Activated CD4-positive, alpha-beta T cell treated with anti-CD3 and anti-CD28 coated beads for 36 hours (primary cell): ENCODE measurements around the gene PRMT9. TPM values are rescaled to one million over a fixed set of nuclear protein-coding genes. Genes with fewer than 3 reads are reported as not detected.
A peak's percentile ranks its signal among the peaks of the same experiment; 100 is the strongest.

ENCODE experiments used
- ATAC-seq: fragments of 200-7000 bp; cut with Tn5 transposase; one replicate; pipeline ENCODE4 v1.10.0; 2021; ENCODE audit warnings: mild to moderate bottlenecking, moderate library complexity
- CTCF ChIA-PET: fragments of 350-600 bp; sonication (Branson Sonifier 250); formaldehyde crosslinking; loops from one replicate; lab custom pipeline; 2021; ENCODE audit warnings: antibody characterized with exemption; lab: Charles Lee
- POLR2A ChIA-PET: fragments of 350-600 bp; sonication (Branson Sonifier 250); formaldehyde crosslinking; loops from one replicate; lab custom pipeline; 2021; ENCODE audit warnings: antibody characterized with exemption, inconsistent platforms; lab: Charles Lee
- DNase-seq: peaks from one replicate; pipeline ENCODE4 v3.0.0-alpha.2; 2020
- H3K27ac Mint-ChIP-seq: one replicate; pipeline ENCODE4 v1.8.0; 2021; ENCODE audit warnings: mixed read lengths
- H3K27me3 Mint-ChIP-seq: one replicate; pipeline ENCODE4 v1.8.0; 2021; ENCODE audit warnings: mixed read lengths
- H3K36me3 Mint-ChIP-seq: one replicate; pipeline ENCODE4 v1.8.0; 2021; ENCODE audit warnings: low read depth, mixed read lengths
- H3K4me1 Mint-ChIP-seq: one replicate; pipeline ENCODE4 v1.8.0; 2021; ENCODE audit warnings: mixed read lengths
- H3K4me3 Mint-ChIP-seq: one replicate; pipeline ENCODE4 v1.8.0; 2021; ENCODE audit warnings: mild to moderate bottlenecking, moderate library complexity, mixed read lengths
- H3K9me3 Mint-ChIP-seq: one replicate; pipeline ENCODE4 v1.8.0; 2021; ENCODE audit warnings: low read depth, mixed read lengths
- intact Hi-C, 2 experiments: fragments of 100-400 bp; cut with DNase I in 1 of 2; cut with micrococcal nuclease in 1 of 2; formaldehyde crosslinking; loops; one replicate each; pipeline versions ENCODE4 v1.14.2 to v1.15.1; 2022 to 2024; cut with DNase I, micrococcal nuclease
- total RNA-seq, 2 experiments: library from RNA; stranded (reverse); gene quantifications; one replicate each; pipeline ENCODE4 v1.2.3, GENCODE V29; 2021

The PRMT9 gene
- total RNA-seq, 2 experiments from 2014 or later, result 6.2 to 7.5 TPM

DNA sequence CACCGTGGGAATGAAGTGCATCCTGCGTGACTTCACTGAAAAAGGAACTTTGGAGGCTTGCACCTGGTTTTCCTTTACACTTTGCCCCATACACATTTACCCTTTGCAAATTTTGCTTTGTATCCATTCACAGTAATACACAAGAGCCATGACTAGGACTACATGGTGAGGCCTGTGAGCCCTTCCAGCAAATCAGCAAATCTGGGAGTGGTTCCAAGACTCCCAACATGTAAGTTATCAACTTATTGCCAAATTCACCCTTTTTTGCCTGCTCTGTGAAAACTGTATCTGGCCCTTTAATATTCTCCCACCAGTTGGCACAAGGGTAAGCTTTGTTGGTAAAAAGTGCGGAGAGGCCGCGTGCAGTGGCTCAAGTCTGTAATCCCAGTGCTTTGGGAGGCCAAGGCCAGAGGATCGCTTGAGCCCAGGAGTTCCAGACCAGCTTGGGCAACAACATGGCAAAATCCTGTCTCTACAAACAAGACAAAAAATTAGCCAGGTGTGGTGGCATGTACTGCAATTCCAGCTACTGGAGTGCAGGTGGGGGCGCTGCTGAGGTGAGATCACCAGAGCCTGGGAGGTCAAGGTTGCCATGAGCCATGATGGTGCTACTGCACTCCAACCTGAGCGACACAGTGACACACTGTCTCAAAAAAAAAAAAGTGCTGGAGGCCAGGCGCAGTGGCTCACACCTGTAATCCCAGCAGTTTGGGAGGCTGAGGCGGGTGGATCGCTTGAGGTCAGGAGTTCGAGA lies 5.0 kb downstream of the PRMT9 start:
- Mint-ChIP-seq H3K9me3 (no peaks in the 10 kb centered on the region), H3K36me3 (peaks cover 13% of the 10 kb centered on the region), H3K4me1 (peaks cover 17% of the 10 kb centered on the region), H3K27me3 (no peaks in the 10 kb centered on the region), H3K4me3 (no peak overlapping the region), H3K27ac (no peak overlapping the region)
- intact Hi-C loops, result no loop called here
- CTCF ChIA-PET, result interaction anchor here (0.8 kb wide), 1 partner anchor 140 kb away, joined by 3 read pairs; no protein-coding TSS in a partner anchor
- peak; percentile 51 for DNase-seq
- POLR2A ChIA-PET, result no interaction called here
- no peak for ATAC-seq

DNA sequence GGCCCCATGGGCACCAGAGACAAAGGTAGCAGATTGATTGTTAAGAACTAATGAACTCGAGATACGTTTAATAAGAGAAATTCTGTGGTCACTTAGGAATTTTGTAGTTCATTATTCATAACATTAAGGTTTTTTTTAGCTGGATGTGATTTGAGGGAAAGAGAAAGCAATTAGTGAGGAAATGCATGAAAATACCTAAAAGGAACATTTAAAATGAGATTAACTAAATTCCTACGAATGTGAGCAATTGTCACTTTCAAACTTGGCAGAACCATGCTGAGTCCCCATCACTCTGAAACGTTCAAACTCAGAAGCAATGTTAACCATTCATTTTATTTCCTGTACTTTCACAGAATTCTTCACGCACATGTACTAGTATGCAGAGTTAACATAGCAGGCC lies 5.9 kb downstream of the PRMT9 start:
- DNase-seq (no peak), ATAC-seq (no peak)
- ChIA-PET POLR2A (no interaction called here), CTCF (no interaction called here)
- Mint-ChIP-seq H3K4me1 (peaks cover 17% of the 10 kb centered on the region), H3K9me3 (no peaks in the 10 kb centered on the region), H3K4me3 (no peak overlapping the region), H3K27ac (no peak overlapping the region), H3K27me3 (no peaks in the 10 kb centered on the region), H3K36me3 (peaks cover 15% of the 10 kb centered on the region)
- intact Hi-C loops, result no loop called here

DNA sequence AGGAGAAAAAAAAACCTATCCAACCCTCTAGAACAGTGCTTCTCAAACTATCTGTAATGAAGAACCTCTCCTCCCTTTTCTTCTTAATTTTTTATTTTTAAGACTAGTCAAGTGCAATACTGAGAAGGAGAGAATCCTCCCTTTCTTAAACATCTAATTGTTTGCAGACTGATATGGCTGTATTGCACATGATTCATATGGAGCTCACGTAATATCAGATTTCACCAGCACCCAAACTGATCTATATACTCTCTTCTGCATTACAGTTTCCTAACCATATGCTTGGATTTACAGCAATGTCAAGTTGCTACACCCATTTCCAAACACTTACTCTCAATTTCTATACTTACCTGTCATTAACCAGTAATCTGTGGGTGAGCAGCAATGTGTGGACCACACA lies 9.5 kb downstream of the PRMT9 start:
- ChIA-PET POLR2A (no interaction called here), CTCF (interaction anchor here (1.5 to 1.9 kb wide), 3 partner anchors 34 to 193 kb away, joined by 4 to 5 read pairs (median 5); no protein-coding TSS in a partner anchor)
- Mint-ChIP-seq H3K9me3 (no peaks in the 10 kb centered on the region), H3K4me1 (no peaks in the 10 kb centered on the region), H3K27me3 (no peaks in the 10 kb centered on the region), H3K4me3 (no peak overlapping the region), H3K36me3 (peaks cover 30% of the 10 kb centered on the region), H3K27ac (no peak overlapping the region)
- DNase-seq (no peak), ATAC-seq (no peak)
- intact Hi-C loops, result no loop called here

DNA sequence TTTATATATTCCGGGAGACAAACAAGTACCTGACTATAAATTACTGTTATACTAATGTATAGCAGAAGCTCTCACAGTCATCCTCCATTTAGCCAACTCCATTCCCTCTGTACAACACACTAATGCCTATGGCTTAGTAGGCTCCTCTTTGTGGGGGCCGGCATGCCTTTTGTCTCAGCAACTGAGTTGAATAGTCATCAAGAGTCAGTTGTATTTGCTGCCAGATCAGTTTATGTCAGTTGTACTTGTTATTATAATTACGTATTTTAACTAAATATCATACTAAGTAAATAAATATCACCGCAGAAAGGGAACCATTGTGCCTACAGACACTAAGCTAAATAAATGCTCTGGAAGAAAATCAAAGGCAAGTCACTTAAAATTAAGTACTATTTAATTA lies 9.9 kb downstream of the PRMT9 start:
- H3K27ac Mint-ChIP-seq, result no peak overlapping the region
- ChIA-PET POLR2A (no interaction called here), CTCF (interaction anchor here (1.5 to 1.9 kb wide), 3 partner anchors 34 to 193 kb away, joined by 4 to 5 read pairs (median 5); no protein-coding TSS in a partner anchor)
- intact Hi-C loops, result no loop called here
- ATAC-seq (no peak), DNase-seq (no peak)
- no peak overlapping the region for H3K4me3 Mint-ChIP-seq
- H3K27me3 Mint-ChIP-seq, result no peaks in the 10 kb centered on the region
- peaks cover 28% of the 10 kb centered on the region for H3K36me3 Mint-ChIP-seq
- H3K4me1 Mint-ChIP-seq, result no peaks in the 10 kb centered on the region
- no peaks in the 10 kb centered on the region for H3K9me3 Mint-ChIP-seq

DNA sequence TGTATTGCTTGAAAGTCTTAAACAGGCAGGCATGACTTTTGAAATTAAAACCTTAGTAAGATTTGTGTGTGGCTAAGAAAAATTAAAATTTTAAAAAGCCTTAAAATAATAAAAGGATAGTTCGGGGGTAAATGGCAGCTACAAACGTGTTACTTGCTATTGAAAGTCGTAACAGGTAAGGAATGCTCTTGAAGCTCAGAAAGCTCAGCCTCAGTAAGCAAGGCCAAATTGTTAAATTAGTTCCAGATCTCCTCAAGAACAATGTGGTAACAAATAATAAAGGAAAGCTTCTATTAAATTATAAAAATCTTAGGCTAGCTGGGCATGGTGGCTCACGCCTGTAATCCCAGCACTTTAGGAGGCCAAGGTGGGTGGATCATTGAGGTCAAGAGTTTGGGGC lies 25.5 kb downstream of the PRMT9 start:
- POLR2A ChIA-PET, result no interaction called here
- DNase-seq (no peak), ATAC-seq (no peak)
- no peaks in the 10 kb centered on the region for H3K4me1 Mint-ChIP-seq
- H3K9me3 Mint-ChIP-seq, result no peaks in the 10 kb centered on the region
- peaks cover 31% of the 10 kb centered on the region for H3K36me3 Mint-ChIP-seq
- CTCF ChIA-PET, result no interaction called here
- H3K27me3 Mint-ChIP-seq, result no peaks in the 10 kb centered on the region
- intact Hi-C loops, result no loop called here
- no peak overlapping the region for H3K27ac Mint-ChIP-seq
- H3K4me3 Mint-ChIP-seq, result no peak overlapping the region

DNA sequence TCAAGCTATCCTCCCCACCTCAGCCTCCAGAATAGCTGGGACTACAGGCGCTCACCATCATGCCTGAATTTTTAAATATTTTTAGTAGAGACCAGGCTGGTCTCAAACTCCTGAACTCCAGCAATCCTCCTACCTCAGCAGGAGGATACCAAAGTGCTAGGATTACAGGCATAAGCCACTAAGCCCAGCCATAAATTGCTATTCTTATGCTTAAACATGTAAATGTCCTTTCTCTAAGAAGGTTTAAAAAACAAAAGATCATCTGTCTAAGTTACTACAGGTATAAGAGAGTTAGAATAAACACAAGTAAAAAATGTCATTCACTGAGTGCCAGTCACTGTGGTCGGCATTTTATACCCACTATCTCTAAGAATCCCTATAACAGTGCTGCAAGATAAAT lies 28.3 kb downstream of the PRMT9 start:
- H3K9me3 Mint-ChIP-seq, result no peaks in the 10 kb centered on the region
- H3K4me3 Mint-ChIP-seq, result no peak overlapping the region
- no peak overlapping the region for H3K27ac Mint-ChIP-seq
- DNase-seq (no peak), ATAC-seq (no peak)
- peaks cover 7% of the 10 kb centered on the region for H3K4me1 Mint-ChIP-seq
- ChIA-PET POLR2A (no interaction called here), CTCF (no interaction called here)
- intact Hi-C loops, result no loop called here
- H3K36me3 Mint-ChIP-seq, result peaks cover 44% of the 10 kb centered on the region
- no peaks in the 10 kb centered on the region for H3K27me3 Mint-ChIP-seq

DNA sequence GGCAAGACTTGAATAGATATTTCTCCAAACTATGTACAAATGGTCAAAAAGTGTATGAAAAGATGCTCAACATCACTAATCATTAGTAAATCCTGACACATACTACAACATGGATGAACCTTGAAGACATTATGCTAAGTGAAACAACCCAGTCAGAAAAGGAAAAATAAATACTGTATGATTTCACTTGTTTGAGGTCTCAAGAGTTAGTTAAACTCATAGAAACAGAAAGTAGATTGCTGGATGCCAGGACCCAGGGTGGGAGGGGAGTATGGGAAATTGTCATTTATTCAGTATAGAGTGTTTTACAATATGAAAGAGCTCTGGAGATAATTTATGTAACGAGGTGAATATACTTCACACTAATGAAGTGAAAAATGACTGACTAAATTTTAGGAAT lies 32.4 kb downstream of the PRMT9 start:
- H3K9me3 Mint-ChIP-seq, result peaks cover 3% of the 10 kb centered on the region
- CTCF ChIA-PET, result interaction anchor here (0.9 to 1.0 kb wide), 2 partner anchors 35 to 215 kb away, joined by 4 to 5 read pairs; no protein-coding TSS in a partner anchor
- ATAC-seq, result peak; percentile 80
- H3K4me3 Mint-ChIP-seq, result no peak overlapping the region
- H3K27ac Mint-ChIP-seq, result no peak overlapping the region
- intact Hi-C loops, result no loop called here
- peak; percentile 14 for DNase-seq
- H3K27me3 Mint-ChIP-seq, result no peaks in the 10 kb centered on the region
- POLR2A ChIA-PET, result no interaction called here
- peaks cover 22% of the 10 kb centered on the region for H3K4me1 Mint-ChIP-seq
- peaks cover 55% of the 10 kb centered on the region for H3K36me3 Mint-ChIP-seq

DNA sequence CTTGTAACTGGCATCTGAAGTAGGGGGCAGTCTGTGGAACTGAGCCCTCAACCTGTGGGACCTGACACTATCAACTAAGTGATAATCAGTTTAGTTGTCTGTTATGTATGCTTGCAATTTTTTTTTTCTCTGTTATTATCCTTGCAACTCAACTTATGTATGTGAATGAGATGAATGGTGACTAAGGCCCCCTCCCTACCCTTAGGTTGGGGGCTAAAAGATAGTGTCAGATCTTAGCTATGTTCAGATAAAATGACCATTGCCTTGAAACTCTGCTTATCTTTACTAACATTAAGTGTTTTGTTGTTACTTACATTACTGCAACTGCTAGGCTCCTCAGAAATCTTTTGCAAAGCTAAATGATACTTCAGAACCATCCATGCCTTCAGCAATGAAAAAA lies 35.3 kb downstream of the PRMT9 start:
- ATAC-seq (no peak), DNase-seq (no peak)
- Mint-ChIP-seq H3K27ac (no peak overlapping the region), H3K4me3 (no peak overlapping the region), H3K9me3 (peaks cover 3% of the 10 kb centered on the region), H3K36me3 (peaks cover 45% of the 10 kb centered on the region), H3K27me3 (no peaks in the 10 kb centered on the region), H3K4me1 (peaks cover 31% of the 10 kb centered on the region)
- CTCF ChIA-PET, result interaction anchor here (0.6 to 1.2 kb wide), 3 partner anchors 31 to 221 kb away, joined by 3 to 5 read pairs (median 5); partner anchors contain the start of gene TMEM184C
- intact Hi-C loops, result no loop called here
- POLR2A ChIA-PET, result interaction anchor here (0.7 kb wide), 1 partner anchor 116 kb away, joined by 3 read pairs; no protein-coding TSS in a partner anchor

DNA sequence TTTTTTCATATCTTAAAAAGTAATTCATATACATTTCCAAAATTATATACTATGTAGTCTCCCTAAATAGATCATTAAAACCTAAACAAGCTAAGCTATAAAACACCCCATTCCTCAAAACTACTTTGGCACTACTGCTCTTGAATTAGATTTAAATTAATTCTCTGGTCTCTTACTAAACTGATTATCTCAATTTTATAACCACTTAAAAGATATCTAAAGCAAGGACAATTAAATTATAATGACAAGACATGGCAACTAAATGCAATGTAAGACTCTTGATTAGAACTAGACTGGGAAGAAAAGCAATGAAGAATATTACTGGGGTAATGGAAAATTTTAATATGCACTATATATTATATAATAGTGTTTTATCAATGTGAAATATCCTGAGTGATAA lies 38.9 kb downstream of the PRMT9 start:
- H3K4me3 Mint-ChIP-seq, result no peak overlapping the region

DNA sequence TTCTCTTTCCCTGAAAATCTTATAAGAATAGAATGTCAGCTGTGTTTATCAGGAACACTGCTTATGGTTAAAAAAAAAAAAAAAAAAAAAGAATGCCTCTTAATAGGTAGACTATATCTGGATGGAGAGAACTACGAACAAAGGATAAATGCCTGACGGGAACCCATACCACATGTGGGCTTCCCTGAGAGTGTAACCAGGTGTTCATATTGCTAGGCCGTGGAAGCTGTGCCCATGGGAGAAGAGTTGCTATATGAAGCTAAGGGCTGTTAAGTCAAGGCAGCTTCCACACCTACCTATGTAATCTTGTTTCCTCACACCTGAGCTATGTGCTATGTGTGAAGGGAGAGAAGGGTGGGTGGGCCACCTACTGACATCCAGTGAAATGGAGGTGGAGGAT lies 39.5 kb downstream of the PRMT9 start:
- H3K36me3 Mint-ChIP-seq, result peaks cover 48% of the 10 kb centered on the region
- POLR2A ChIA-PET, result no interaction called here
- H3K9me3 Mint-ChIP-seq, result peaks cover 3% of the 10 kb centered on the region

More for the DNA sequence above, 38.9 kb downstream of the PRMT9 start:
- intact Hi-C loops, result no loop called here
- Mint-ChIP-seq H3K9me3 (peaks cover 3% of the 10 kb centered on the region), H3K36me3 (peaks cover 50% of the 10 kb centered on the region), H3K27me3 (no peaks in the 10 kb centered on the region), H3K27ac (no peak overlapping the region), H3K4me1 (peaks cover 28% of the 10 kb centered on the region)
- ChIA-PET CTCF (interaction anchor here (0.9 kb wide), 1 partner anchor 87 kb away, joined by 3 read pairs; no protein-coding TSS in a partner anchor), POLR2A (no interaction called here)
- ATAC-seq, result no peak
- DNase-seq, result no peak

DNA sequence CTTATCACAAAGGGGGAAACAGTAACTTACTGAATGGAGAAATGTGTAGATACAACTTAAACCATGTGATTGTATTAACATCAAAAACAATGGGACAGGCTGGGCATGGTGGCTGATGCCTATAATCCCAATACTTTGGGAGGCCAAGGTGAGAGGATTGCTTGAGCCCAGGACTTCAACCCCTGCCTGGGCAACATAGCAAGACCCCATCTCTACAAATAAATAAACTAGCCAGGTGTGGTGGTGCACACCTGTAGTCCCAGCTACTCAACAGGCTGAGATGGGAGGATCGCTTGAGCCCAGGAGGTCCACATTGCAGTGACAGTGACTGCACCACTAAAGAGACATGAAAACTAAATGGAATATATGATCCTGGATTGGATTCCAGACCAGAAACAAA lies 40.3 kb downstream of the PRMT9 start:
- Mint-ChIP-seq H3K9me3 (peaks cover 3% of the 10 kb centered on the region), H3K27ac (no peak overlapping the region), H3K36me3 (peaks cover 46% of the 10 kb centered on the region), H3K4me1 (peaks cover 35% of the 10 kb centered on the region), H3K4me3 (no peak overlapping the region), H3K27me3 (no peaks in the 10 kb centered on the region)
- CTCF ChIA-PET, result interaction anchor here (1.1 kb wide), 2 partner anchors 10 to 11 kb away, joined by 4 to 5 read pairs; no protein-coding TSS in a partner anchor
- DNase-seq (no peak), ATAC-seq (no peak)
- intact Hi-C loops, result no loop called here
- POLR2A ChIA-PET, result no interaction called here

More for the DNA sequence above, 39.5 kb downstream of the PRMT9 start:
- H3K27me3 Mint-ChIP-seq, result no peaks in the 10 kb centered on the region
- CTCF ChIA-PET, result interaction anchor here (0.6 to 1.1 kb wide), 4 partner anchors 9 to 88 kb away, joined by 3 to 5 read pairs (median 4); no protein-coding TSS in a partner anchor
- intact Hi-C loops, result no loop called here
- ATAC-seq, result no peak
- H3K27ac Mint-ChIP-seq, result no peak overlapping the region
- DNase-seq, result no peak
- H3K4me3 Mint-ChIP-seq, result no peak overlapping the region
- peaks cover 28% of the 10 kb centered on the region for H3K4me1 Mint-ChIP-seq
